GM19099 (cell line): ENCODE measurements around the gene A2ML1.

Source experiments
- POLR2A ChIP-seq: IDR thresholded peaks from 3 replicates; pipeline ENCODE4 v1.6.1; 2011; ENCODE audit warnings: low read depth; ENCODE audit not compliant: insufficient read length; ENCODE audit errors: extremely low read depth

The A2ML1 gene

DNA sequence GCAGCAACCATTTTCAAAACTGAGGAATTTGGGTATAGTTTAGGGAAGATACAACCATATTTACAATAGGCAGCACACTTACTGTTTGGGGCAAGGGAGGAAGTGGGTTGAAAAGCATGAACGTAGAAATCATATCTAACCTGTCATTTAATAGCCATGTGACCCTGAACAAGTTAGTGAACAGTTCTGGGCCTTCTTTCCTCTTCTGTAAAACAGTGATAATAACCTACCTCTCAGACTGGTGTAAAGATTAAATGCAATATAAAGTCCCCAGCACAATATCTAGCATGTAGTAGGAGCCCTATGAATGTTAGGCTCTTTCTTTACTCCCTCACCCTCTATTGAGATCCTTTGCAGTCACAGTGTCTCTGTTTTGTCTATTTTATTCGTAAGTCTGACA, 33.5 kb downstream of the A2ML1 start:
- TF ChIP-seq POLR2A, result no peak

DNA sequence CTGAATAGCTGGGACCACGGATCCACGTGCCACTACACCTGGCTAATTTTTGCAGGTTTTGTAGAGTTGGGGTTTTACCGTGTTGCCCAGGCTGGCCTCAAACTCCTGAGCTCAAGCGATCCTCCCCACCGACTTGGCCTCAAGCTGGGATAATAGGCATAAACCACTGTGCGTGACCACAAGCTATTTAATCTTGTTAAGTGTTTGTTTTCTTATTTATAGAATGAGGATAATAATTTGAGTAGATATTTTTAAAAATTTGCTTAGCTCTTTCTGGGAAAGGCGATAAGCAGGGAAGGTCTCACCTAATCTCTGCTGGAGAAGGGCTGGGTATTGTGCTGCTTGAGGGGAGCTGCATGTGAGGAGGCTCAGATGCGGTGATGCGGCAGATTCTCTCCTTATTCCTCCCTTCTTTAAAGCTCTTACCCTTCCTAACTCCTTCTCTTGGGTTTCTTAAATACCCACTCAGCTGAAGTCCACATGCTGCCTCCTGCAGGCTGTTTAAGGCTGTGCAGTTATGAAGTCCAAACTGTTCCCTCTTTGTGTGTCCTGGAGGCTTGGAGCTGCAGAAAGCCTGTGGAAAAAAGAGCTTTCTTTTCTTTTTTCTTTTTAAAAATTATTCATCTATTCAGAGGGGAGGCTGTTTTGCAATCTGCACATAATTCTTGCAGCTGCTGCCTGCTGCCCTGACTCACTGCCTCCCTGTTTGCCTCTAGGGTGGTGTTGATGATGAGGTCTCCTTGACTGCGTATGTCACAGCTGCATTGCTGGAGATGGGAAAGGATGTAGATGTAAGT, 37.9 kb downstream of the A2ML1 start:
- no peak for TF ChIP-seq POLR2A

DNA sequence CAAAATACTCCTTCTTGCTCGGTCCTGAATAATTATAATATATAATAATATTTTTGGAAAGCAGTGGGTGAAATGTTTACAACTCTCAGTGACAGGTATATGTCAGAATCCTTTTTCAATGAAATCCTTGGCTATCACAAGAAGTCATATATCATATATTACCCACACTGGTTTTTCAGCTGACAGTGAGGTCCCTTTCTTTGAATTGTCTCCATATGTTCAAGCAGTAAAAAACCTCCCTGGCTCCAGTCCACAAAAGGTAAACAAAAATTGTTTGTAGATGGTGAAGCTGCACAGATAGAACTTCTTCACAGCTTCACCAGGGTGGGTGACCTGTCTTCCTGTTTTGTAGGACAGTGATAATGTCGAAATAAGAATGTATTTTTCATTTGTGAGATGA, 44.0 kb downstream of the A2ML1 start:
- no peak for TF ChIP-seq POLR2A

DNA sequence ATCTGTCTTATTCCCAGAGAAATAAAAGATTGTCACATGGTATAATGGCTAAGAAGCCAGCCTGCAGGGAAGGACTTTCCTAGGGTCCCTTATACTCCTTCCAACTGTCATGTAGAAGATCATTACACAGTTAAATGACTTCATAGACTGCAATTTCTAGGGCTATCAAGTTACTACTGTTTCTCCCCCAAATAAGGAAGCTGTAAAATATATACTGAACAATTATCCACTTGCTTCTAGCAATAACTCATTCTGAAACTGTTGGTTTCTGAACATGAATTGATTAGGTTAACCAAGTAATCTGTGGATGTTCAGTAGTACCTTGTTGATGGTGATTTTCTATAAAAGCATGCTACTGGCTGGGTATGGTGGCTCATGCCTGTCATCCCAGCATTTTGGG, 44.6 kb downstream of the A2ML1 start:
- TF ChIP-seq POLR2A, result no peak

DNA sequence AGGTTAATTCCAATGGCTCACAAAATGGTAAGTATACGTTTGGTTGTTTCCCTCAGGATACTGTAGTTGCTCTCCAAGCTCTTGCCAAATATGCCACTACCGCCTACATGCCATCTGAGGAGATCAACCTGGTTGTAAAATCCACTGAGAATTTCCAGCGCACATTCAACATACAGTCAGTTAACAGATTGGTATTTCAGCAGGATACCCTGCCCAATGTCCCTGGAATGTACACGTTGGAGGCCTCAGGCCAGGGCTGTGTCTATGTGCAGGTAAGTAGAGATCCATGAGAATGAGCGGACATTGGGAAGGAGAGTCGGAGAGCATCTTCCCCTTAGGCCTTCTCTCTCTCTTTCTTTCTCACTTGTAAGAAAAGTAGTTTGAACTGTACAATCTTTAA, 45.4 kb downstream of the A2ML1 start:
- TF ChIP-seq POLR2A, result no peak

DNA sequence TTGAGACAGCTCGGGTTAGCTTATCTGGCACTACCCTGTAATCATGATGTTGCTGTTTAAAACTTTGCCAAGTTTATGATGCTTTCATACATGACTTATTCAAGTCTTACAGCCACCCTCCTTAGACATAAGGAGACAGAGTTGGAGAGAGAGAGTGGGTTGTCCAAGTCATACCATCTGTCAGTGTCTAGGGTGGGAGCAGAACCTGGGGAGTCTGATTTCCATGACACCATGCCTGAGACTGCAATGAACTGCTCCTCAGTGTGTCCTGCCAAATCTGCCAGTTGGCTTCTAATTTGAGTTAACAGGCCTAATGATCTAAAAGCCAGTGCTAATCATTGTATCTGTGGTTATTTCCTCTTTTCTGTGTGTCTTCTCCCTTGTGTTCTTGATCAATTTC, 48.2 kb downstream of the A2ML1 start:
- TF ChIP-seq POLR2A, result no peak

DNA sequence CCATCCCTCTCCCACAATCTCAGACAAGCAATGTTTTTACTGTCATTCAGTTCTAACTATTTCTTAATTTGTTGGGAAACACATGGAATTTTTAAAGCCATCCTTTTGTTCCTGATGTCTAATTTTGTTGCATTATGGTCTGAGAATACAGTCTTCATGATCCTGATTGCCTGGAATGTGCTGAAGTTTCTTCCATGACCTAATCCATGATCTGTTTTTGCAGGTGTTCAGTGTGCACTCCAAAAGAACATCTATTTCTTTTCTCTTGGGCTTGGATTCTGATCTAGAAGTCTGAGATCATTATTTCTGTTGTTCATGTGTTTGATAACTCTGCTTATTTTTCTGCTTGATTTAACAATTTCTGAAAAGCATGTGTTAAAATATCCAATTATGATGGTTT, 48.6 kb downstream of the A2ML1 start:
- no peak for TF ChIP-seq POLR2A

DNA sequence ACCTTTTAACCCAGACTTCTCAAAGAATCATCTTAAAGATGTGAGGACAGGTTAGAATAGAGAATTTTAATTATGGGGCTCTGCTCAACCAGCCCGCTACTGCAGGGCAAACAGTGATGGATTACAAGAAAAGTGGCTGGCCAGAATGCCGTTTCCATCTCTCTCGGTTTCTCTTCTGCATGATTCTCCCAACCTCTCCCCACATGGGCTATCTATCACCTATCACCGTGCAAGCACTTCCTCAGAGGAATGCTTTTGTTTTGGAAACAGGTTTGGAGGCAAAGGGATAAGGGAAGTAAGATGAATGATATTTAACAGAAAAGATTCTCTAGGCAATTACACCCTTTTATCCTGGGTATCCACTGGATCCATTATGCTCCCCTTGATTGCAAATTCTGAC, 54.5 kb downstream of the A2ML1 start:
- no peak for TF ChIP-seq POLR2A

DNA sequence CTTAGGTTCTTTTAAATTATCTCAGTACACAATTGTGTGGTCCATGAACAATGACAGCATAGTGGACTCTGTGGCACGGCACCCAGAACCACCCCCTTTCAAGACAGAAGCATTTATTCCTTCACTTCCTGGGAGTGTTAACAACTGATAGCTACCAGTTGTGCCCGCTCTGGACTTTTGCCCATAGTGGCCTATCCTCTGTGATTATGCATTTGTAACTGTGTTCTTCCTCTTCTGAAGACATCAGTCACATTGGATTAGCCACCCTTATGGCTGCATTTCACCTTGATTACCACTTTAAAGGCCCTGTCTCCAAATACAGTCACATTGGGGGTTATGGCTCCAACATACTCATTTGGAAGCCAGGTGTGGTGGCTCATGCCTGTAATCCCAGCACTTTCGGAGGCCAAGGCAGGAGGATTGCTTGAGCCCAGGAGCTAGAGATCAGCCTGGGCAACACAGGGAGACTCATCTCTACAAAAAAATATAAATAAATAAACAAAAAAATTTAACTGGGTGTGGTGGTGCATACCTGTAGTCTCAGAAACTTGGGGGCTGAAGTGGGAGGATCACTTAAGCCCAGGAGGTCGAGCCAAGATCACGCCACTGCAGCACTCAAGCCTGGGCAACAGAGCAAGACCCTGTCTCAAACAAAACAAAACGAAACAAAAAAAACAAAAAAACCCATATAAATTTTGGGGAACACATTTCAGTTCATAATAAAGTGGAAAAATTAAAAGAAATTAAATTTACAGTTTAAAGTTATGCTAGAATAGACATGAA, 64.3 kb downstream of the A2ML1 start:
- TF ChIP-seq POLR2A, result no peak

DNA sequence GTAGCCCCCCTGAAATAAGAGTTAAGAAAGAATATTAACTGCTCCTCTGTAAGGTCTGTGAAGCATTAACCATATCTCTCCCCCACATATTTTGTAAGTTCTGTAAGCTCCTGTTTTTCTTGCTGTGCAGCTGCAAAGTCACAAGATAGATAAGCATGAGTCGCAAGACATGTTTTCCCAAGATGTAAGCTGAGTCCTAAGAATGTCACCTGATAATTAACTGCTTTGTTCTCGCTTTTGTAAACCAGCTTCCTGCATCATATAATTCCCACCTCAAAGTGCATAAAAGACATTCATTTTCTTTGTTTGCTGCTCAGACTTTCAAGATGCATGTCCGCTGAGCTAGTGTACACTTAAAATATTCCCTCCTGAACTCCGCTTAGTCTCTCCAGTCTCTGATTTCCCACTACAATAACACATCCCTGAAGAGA, 64.9 kb downstream of the A2ML1 start:
- TF ChIP-seq POLR2A, result no peak

DNA sequence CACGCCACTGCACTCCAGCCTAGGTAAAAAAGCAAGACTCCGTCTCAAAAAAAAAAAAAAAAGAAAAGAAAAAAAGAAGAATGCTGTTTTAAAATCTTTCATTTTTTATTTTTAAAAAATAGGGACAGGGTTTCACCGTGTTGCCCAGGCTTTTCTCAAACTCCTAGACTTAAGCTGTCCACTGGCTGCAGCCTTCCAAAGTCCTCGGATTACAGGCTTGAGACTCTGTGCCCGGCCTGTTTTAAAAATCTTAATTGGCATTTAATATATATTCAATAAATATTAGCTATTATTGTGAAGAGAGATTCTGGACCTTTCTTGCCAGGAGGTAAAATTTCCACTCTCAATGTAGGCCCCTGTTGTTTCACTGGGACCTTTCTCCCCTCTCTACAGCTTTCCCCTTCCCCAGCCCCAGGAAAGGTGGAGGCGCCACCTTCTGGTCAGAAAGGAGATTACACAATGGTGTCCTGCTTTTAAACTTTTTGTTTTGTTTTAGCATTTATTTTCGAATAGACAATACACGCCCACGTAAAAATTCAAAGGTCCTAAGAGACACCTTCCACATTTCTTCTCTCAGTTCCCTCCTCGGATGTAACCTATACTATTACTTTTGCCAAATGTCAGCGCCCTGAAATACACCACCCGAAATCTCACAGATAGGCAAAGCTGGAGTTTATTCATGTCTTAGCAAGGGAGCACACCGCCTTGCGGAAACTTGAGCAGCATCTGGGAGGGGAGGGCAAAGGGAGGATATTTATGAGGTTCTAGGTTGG, 68.1 kb downstream of the A2ML1 start:
- no peak for TF ChIP-seq POLR2A

DNA sequence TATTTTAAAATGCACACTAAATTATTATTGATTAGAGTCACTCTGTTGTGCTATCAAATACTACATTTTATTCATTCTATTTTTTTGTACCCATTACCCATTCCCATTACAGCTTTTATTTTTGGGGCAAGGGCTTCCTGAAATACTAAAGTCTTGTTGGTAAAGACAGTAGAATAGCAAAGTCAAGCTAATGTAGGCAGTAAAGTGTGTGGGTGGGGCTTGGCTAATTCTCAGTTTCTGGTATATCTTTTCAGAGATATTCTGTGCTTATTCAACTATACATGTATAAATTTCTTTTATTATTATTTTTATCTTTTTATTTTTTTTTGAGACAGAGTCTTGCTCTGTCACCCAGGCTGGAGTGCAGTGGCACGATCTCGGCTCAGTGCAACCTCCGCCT, 69.6 kb downstream of the A2ML1 start:
- no peak for TF ChIP-seq POLR2A

DNA sequence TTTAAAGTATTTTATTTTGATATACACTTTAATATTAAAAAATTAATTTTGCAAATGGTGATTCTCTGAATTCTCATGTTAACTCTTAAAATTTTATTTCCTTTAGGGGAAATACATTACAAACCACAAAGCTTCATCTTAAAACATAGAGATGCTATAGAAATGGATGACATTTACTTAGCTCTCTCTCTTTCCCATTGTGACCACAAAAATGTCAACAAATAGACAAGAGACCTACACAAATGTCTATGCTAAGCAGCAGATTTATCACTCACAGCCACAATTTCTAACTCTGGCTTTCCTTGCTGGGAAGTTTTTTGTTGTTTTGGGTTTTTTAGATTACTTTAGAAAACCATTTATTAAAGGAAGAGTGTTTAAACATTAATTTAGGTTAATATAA, 72.0 kb downstream of the A2ML1 start:
- TF ChIP-seq POLR2A, result no peak

DNA sequence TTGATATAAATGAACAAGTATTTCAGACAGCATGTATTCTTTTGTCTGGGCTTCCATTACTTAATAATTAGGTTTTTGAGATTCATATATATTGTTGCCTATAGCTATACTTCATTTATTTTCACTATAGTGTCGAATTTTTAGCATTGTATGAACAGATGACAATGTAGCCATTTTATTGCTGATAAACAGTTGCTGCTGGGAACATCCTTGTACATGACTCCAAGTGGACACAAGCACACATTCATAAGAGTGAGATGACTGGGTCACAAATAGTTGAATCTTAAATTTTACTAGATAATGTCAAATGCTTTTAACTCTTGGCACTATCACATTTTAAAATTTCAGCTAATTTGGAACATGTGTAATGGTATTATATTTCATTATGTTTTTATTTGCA, 72.6 kb downstream of the A2ML1 start:
- no peak for TF ChIP-seq POLR2A

DNA sequence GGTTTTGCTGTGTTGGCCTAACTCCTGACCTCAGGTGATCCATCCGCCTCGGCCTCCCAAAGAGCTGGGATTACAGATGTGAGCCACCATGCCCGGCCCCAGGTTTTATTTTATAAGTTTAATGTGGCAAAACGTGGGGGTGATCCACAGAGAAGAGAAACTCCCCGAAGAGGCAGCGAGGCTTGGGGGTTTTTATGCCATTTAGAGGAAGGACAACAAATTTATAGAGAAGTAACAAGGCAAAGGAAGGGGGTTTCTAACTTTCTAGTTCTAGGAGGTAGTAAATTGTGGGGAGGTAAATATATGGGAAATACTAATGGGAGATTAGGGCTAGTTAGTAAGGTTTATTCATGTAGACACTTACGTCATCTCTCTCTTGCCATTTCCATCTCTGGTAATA, 74.7 kb downstream of the A2ML1 start:
- TF ChIP-seq POLR2A, result no peak

DNA sequence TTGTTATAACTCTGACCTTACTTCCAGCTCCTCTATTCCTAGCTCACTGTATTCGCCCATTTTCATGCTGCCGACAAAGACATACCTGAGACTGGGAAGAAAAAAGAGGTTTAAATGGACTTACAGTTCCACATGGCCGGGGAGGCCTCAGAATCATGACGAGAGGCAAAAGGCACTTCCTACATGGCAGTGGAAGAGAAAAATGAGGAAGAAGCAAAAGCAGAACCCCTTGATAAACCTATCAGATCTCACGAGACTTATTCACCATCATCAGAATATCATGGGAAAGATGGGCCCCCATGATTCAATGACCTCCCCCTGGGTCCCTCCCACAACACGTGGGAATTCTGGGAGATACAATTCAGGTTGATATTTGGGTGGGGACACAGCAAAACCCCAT, 77.4 kb downstream of the A2ML1 start:
- TF ChIP-seq POLR2A, result no peak

DNA sequence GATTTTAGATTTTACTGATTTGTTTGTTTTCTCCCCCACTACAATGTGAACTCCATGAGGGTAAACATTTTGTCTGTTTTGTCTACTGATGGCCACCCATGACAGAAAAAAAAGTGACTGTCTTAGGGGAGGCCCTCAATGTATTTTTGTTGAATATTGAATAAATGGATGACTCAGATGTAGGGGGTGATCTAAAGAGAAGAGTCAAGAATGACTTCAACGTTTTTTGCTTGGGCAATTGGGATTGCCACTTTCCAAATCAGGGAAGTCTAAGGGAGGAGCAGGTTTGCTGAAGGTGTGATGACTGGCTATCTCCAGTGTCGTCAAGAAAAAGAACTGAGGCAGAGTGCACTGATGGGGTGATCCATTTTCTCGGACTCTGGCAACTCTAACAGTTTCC, 81.2 kb downstream of the A2ML1 start:
- TF ChIP-seq POLR2A, result no peak

DNA sequence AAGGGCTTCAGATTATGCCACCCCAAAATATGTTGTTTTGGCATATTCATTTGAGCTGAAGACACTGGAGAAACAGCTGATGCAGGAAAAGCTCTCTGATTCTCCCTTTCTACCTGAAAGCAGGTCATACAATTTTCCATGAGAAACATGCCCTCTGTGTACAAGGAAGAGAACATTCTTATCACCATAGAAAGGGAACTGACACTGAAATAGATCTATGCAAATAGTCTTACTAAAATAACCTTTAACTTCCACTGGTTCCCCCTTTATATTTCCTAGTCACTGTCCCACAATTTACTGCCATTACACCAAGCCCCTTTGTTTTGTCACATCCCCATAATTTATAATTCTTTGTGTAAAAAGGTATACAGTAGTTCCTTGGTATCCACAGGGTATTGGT, 82.2 kb downstream of the A2ML1 start:
- no peak for TF ChIP-seq POLR2A
